Measurements from ENCODE around the gene COX19.
A peak's percentile ranks its signal among the peaks of the same experiment; 100 is the strongest.

The COX19 gene

GRCh38 chr7:994592-995308 lies 19.4 kb upstream of the COX19 start:
- DNase-seq (ENCODE audit: low read depth): no peak
- TF ChIP-seq, protein P1, sequence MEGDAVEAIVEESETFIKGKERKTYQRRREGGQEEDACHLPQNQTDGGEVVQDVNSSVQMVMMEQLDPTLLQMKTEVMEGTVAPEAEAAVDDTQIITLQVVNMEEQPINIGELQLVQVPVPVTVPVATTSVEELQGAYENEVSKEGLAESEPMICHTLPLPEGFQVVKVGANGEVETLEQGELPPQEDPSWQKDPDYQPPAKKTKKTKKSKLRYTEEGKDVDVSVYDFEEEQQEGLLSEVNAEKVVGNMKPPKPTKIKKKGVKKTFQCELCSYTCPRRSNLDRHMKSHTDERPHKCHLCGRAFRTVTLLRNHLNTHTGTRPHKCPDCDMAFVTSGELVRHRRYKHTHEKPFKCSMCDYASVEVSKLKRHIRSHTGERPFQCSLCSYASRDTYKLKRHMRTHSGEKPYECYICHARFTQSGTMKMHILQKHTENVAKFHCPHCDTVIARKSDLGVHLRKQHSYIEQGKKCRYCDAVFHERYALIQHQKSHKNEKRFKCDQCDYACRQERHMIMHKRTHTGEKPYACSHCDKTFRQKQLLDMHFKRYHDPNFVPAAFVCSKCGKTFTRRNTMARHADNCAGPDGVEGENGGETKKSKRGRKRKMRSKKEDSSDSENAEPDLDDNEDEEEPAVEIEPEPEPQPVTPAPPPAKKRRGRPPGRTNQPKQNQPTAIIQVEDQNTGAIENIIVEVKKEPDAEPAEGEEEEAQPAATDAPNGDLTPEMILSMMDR (IDR thresholded peaks at IDR 0.05; ENCODE audit: insufficient read depth, low read depth, low read length, missing control alignments): no peak
- no peak overlapping the region for H3K4me3 ChIP-seq (ENCODE audit: low read length)

DNA sequence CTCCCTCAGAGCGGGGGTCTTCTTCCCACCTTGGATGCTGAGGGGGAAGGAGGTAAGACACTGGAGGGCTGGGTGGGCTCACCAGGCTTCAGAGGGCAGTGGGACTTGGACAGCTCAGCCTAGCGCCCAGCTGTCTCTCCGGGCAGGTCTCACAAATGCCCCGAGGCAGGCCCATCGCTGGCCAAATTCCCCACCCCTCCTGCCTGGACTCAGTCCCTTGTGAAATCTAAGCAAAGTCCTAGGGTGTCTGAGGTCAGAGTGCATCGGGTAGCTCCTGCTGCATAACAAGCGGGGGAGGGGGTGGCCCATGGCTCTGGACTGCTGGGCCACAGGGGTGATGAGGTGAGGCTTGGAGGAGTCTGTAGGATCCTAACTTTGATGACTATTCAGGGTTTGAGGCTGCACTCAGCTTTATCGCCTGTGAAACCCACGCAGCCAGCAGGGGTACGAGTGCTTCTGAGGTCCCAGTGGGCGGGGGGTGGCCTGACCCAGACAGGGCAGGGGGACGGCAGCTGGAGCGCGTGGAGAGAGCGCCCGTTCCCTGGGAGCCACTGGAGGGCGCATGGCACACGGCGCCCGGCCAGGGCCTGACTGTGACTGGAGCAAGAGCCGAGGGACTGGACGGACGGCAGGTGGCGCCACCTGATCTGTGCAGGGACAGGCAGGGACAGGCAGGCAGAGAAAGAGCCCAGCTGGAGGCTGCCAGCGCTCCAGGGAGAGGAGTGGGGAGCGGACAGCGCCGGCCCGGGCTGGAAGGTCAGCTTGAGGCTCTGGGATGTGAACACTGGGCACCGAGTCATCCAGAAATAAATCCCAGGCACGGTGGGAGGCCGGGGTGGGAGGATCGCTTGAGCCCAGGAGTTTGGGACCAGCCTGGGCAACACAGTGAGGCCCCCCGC lies 17.6 kb upstream of the COX19 start:
- TF ChIP-seq, protein P1 (IDR thresholded peaks at IDR 0.05; ENCODE audit: insufficient read depth, low read depth, low read length, missing control alignments): peak; percentile 97
- DNase-seq (ENCODE audit: low read depth): peak; percentile 97
- no peak overlapping the region for H3K4me3 ChIP-seq (ENCODE audit: low read length)

- no peak for DNase-seq (ENCODE audit: low read depth)
- H3K4me3 ChIP-seq (ENCODE audit: low read length): no peak overlapping the region
- TF ChIP-seq, protein P1 (IDR thresholded peaks at IDR 0.05; ENCODE audit: insufficient read depth, low read depth, low read length, missing control alignments): no peak
These were observed 16.6 kb upstream of the COX19 start for GRCh38 chr7:991729-992656.

DNA sequence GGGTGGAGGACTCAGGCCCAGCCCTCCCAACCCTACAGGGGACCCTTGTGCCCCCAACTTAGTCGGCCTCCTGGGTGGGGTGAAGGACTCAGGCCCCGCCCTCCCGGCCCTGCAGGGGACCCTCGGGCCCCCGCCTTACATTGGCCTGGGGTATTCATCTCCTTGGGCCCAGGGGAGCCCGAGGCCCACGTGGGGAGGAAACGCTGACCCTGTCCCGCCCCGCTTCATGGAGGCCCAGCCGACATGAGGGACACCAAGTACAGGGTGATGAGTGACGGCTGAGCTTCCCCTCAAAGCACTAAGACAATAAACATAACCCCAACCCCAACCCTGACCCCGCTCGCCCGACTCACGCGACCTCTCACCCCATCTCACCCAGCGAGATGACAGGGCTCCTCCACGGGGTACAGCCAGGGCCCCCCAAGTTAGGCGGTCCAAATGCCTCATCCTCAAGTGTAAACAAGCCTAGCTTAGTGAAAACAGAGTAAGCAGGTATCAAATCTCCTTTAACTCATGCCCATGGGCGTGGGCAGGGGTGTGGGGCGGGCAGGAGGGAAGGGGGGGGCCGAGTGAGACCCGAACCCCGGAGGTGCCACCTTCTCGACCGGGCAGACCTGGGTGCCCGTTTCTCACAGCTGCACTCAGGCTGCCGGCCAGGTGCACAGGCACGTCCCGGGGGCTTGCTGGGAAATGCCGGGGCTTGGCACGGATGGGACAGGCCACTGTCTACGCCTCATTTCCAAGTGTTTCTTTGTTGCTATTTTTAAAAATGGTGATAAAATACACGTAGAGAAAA lies 15.8 kb upstream of the COX19 start:
- TF ChIP-seq, protein P1 (IDR thresholded peaks at IDR 0.05; ENCODE audit: insufficient read depth, low read depth, low read length, missing control alignments): no peak
- H3K4me3 ChIP-seq (ENCODE audit: low read length): no peak overlapping the region
- no peak for DNase-seq (ENCODE audit: low read depth)

GRCh38 chr7:990352-990932 lies 15.1 kb upstream of the COX19 start:
- TF ChIP-seq, protein P1 (IDR thresholded peaks at IDR 0.05; ENCODE audit: insufficient read depth, low read depth, low read length, missing control alignments): no peak
- H3K4me3 ChIP-seq (ENCODE audit: low read length): no peak overlapping the region
- no peak for DNase-seq (ENCODE audit: low read depth)

Measured in epithelial cell of esophagus (primary cell).